Loucy (cell line): ENCODE measurements around the gene TMTC1.

Experiments used
- EZH2phosphoT487 ChIP-seq: fragments of 200-600 bp; IDR thresholded peaks from 2 replicates; pipeline ENCODE4 v1.6.1; 2018; ENCODE audit warnings: antibody characterized with exemption, mild to moderate bottlenecking, moderate library complexity, borderline replicate concordance
- TF ChIP-seq, protein P1 (sequence below): fragments of 200-600 bp; sonication (generic); conservative IDR thresholded peaks from 2 replicates; pipeline ENCODE4 v1.5.1; 2014; ENCODE audit warnings: mild to moderate bottlenecking, antibody characterized with exemption, low read length

DNA sequence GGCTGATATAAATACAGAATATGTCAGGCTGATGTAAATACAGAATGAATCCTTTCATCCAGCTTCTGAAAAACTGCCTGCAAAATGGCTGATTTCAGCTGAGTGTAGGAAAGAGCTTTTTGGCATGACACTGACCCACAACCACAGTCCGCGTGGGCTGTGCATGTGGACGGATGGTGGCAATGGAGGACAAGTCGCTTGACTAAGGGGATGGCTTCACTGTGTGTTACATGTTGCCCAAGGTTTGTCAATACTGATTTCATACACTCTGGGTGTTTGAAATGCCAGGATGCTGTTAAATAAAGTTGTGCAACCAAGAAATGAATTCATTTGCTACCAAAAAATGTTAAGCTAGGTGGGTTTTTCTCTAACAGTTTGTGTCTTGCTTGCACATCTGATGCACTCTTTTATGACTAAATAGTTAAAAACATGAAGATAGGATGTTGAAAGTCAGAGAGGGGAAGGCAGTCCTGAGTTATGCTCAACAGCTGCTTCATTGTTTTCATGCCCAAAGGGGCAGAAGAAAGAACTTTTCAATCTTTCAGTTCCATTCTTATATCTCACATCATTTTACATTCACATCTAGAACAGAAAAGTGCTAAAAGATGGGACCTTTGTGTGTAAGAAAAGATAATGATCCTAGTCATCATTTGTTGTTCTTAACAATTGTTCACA, 249.8 kb downstream of the TMTC1 start:
- TF ChIP-seq, protein P1, sequence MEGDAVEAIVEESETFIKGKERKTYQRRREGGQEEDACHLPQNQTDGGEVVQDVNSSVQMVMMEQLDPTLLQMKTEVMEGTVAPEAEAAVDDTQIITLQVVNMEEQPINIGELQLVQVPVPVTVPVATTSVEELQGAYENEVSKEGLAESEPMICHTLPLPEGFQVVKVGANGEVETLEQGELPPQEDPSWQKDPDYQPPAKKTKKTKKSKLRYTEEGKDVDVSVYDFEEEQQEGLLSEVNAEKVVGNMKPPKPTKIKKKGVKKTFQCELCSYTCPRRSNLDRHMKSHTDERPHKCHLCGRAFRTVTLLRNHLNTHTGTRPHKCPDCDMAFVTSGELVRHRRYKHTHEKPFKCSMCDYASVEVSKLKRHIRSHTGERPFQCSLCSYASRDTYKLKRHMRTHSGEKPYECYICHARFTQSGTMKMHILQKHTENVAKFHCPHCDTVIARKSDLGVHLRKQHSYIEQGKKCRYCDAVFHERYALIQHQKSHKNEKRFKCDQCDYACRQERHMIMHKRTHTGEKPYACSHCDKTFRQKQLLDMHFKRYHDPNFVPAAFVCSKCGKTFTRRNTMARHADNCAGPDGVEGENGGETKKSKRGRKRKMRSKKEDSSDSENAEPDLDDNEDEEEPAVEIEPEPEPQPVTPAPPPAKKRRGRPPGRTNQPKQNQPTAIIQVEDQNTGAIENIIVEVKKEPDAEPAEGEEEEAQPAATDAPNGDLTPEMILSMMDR = no peak
- no peak for TF ChIP-seq EZH2phosphoT487
